ENCODE measurements around the gene ATP5PB.

ATP5PB gene

DNA sequence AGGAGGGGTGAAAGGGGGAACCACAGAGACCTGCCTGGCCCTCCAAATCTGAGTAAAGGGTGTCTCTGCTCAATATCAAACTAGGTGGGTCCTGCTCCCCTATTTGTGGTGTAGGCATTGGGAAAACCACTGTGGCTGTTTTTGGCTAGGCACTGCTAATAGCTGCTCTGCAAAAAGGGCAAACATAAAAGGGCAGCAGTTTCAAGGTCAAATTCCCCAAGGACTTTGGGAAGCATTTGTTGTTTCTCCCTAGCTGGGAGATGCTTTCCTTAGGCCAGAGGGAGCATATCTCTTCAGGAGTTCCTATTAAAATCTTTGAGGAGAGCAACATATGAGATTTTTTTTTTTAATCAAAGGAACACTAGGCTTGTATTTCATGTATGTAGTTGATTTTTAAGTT is 26.9 kb downstream of the ATP5PB start:
- no peak for FAIRE-seq

DNA sequence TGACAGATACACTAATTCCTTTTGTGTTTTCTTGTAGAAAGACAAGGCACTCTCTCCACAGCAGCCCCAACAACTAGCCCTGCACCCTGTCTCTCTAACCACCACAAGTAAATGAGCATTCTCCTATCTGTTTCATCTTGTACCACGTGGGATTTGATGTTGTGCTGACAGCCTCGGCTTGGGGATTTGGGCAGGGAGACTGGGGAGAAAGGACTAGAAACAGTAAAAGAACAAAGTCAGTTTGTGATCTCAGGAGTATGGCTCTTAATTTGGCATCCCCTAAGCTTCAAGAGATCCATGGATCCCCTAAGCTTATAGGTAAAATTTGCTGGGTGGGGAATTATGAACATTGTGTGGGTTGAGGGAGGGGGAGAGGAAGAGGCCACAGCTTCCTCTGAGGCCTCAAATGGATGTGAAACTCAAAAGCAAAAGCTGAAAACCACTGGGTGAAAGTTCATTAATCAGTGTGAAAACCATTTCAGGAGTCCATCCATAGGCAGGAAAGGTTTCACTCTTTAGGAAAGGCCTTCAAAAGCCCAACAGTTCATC is 27.6 kb downstream of the ATP5PB start:
- FAIRE-seq = no peak

DNA sequence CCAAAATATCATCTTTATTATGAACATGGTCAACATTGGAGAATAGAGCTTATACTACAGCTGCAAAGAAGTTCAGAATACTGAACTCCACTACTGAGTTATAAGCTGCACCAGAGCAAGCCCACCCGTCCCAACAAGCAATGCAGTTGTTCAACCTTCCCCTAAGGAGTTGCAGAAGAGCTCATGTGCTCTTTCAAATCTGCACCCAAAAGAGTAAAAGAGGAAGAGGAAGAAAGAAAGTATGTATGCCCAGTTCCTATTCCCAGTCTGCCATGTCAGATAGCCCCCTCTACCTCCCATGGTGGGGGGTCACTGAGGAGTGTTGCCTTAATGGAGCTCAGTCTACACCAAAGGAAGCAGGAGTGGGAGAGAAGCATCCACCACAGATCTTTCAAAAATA is 31.4 kb downstream of the ATP5PB start:
- no peak for FAIRE-seq

DNA sequence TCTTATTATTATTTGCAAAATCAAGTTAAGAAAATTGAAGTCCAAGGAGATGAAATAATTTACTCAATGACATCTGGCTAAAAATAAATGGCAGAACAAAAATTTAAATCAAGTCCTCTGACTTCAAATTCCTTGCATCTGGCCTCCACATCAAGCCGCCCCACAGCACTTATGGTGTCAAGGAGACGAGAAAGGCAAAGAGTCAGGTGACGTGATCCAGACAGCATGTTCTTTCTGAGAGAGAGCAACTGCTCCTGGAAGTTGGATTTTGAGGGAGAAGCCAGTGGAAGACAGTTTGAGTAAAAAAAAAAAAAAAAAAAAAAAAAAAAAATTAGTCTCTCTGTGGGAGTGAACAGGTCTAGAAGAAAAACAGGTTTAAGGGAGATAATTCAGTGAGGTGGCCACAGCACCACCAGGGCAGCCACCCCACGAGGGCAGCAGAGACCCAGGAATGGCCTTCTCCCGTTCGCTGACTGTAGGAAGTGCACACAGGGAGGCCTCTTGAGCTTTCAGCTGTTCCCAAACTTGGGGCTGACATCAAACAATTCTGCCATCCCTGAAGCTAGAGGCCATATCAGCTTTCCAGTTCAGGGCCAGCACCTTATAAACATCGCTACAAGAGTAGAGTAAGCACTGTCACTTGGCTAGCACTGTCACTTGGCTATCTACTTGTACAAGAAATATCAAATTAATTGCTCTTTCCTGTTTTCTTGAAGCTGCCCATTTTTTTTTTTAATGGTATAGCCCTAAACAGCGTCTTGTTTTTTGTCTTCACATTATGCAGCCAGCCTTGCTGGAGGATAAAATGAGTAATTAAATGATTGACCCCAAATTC is 32.3 kb downstream of the ATP5PB start:
- FAIRE-seq = no peak

DNA sequence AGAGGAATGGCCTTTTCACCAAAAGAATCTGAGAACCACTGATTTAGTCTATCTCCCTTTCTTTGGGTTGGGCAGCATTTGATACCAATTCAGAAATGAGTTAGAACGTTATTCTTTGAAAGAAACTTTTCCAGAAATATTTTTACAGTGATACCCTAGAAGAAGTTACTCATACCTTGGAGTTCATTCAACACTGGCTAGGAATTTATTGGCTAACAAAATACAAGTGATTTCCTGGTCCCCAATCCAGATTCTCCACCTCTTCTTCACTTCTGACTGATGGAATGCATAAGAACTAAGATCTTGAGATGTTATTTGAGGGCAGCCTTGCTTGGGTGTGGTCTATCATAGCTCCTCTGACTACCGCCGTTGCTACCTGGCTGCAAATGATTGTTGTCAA is 33.9 kb downstream of the ATP5PB start:
- no peak for FAIRE-seq

DNA sequence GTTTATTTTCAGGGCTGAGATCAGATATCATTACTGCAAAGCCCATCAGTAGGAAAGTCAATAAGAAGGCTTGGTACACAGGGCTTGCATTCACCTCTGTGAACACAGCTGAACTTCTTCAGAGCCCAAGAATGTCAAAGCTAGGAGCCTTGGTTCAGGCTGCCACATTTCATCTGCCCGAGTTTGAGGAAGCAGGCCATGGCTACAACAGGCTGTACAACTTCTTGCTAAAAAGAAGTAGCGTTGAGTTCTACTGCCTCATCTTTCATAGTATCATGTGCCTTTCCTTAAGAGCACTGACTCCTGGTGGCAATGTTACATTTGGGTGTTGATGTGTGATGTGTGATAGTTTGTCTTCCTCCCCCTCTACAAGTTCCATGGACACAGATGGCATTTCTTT is 34.6 kb downstream of the ATP5PB start:
- no peak for FAIRE-seq

DNA sequence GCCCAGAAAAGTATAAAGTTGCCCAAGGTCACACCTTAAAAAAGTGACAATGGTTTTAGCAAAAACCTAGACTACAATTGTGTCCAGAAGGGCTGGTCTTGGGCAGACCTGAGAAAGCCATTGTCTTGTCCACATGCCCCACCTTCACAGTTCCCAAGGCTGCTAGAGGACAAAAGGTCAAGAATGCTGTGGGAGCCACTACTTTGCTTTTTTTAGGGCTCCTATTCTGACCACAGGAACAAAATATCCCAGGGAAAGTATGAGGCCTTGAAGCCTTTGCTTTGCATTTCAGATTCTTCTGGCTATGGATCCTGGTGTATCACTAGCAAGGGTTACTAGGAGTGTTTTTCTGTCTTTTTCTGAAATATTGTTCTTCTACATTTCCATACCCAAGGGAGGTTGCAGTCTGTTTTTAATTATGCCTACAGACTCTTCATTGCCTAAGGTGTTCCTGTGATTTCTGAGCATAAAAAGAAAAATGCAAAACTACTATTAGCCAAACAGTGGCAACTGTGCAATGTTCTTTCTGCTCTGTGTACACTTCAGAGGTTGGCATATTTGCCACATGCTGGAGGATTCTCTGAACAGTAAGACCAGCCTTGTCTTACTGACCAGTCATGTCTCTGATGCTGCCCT is 35.2 kb downstream of the ATP5PB start:
- FAIRE-seq = no peak

DNA sequence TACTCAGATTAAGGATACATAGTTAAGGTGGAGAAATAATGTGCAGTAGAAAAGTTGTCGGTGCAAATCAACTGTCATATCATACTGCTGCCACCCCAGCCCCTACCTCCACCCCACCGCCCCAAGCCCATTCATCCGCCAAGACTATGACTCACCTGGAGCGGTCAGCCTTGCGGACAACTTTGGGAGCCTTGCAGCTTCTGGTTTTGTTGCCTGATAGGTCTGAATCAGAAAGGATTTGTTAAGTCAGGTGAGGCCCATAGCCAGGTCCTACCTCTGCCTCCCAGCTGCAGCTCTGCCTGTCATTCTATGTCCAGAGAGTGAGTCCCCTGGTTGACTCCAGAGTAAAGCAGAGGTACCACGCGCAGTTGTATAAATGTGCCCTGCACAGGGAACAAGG is 37.2 kb downstream of the ATP5PB start:
- no peak for FAIRE-seq

DNA sequence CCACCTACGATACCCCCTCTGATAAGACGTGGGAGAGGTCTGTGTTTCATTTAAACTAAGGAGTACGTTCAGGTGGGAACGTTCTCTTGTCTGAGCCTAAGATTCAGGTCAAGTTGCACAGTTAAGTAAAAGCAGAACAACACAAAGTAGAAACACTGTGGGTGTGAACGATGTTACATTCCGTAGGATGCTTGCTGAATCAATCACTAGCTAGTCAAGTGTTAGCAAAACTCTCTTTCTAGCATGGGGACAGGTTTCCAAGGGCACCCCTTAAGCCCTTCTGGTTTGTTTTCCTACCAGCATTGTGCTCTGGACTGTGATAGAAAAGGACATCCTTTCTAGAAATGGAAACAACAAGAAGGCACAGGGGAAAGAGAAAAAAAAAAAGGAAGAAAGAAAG is 37.9 kb downstream of the ATP5PB start:
- no peak for FAIRE-seq

DNA sequence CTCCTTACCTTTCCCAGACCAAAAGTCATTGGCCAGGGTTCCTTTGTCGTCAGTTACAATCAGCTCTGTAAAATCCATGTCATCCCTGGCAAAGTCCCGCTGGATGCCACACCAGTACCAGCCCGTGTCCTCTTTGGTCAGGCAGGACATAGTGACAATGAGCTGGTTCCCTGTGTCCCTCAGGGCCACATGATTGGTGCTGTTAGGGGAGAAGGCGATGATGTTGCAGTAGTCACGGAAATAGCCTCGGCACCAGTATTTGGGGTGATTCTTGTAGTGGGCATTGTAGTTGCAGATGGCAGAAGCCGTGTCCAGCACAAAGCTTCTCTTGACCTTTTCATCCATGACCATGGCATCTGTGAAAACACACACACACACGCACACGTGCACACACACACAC is 39.4 kb downstream of the ATP5PB start:
- FAIRE-seq = no peak

DNA sequence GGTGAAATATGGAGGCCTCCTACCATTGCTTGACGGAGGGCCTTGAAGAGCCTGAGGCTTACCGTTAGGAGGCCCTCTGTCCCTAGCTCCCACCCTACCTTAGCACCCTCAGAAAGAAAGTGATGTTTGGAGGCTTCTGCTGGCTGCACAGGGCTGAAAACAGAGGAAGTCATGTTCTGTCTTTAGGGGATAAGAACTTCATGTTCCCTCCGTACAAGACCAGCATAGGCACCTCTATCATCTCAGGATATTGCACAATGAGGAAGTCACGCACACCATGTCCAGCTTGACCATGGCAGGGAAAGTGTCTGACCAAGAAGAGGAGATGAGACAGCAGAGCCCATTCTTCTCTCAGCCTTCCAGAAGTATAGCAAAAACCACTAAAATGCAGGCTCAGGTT is 40.3 kb downstream of the ATP5PB start:
- FAIRE-seq = no peak

DNA sequence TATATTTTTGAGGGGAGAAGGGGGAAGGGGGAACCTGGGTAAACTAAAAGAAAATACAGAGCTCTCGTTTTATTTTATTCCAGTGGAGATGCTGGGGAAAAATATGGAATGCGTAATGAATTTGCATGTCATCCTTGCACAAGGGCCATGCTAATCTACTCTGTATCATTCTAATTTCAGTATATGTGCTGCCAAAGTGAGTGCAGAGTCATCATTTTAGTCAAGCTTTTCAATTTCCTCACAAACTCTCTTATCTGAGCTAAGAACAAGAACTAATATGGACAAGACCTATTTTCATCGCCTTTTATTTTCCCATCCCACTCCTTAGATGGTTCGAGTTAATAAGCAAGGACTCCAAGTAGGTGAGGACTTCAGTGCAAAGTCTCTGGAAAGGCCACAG is 41.0 kb downstream of the ATP5PB start:
- no peak for FAIRE-seq

DNA sequence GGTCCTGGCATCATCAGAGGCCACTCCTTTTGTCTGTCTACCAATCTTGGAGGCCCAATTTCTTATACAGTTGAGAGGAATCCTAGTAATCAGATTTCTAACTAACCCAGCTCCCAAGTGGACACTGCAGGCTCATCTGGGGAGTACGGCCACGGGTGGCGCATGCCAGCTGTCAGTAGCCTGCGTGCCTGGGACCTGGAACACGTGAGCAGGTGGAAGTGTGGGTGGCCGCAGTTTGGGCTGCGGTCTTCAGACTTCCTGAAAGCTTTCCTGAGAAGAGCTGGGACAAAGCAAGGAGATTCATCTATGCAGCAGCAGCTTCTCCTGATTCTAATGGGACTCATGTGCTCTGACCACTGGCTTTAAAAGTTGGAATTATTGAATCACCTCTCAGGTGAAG is 41.8 kb downstream of the ATP5PB start:
- no peak for FAIRE-seq

DNA sequence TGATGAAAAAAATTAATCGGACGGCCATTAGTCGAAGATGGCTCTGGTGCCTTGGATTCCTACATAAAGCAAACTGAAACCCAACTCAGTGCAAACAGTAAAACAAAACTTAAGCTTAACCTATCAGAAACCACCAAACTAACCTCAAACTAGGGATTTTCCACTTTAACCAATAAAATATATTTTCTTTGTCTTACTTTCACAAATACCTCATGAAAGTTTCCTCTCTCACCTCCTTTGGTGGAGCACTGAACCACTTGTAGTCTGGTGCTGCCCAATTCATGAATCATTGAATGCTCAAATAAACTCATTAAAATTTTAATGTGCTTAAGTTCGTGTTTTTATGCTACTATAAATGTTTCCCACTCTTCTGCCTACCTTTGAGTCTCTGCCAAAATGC is 47.1 kb downstream of the ATP5PB start:
- no peak for FAIRE-seq

DNA sequence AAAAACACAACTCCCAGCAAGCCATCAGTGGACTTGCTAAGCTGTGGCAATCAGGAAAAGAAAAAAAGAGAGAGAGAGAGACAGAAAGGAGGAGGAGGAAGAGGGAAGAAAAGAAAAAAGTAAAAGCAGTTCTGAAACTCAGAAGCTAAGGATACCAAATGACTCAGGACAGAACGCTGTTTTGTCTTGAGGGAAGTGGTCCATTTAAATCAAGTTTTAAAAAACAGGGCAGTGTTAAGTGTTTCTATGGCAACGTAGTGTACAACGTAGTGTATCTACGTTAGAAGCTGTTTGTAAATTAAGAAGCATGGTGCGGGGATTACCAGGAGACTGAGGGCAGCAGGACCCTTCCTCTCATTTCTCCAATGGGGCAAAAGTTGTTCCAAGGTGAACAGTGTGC is 48.3 kb downstream of the ATP5PB start:
- FAIRE-seq = no peak

DNA sequence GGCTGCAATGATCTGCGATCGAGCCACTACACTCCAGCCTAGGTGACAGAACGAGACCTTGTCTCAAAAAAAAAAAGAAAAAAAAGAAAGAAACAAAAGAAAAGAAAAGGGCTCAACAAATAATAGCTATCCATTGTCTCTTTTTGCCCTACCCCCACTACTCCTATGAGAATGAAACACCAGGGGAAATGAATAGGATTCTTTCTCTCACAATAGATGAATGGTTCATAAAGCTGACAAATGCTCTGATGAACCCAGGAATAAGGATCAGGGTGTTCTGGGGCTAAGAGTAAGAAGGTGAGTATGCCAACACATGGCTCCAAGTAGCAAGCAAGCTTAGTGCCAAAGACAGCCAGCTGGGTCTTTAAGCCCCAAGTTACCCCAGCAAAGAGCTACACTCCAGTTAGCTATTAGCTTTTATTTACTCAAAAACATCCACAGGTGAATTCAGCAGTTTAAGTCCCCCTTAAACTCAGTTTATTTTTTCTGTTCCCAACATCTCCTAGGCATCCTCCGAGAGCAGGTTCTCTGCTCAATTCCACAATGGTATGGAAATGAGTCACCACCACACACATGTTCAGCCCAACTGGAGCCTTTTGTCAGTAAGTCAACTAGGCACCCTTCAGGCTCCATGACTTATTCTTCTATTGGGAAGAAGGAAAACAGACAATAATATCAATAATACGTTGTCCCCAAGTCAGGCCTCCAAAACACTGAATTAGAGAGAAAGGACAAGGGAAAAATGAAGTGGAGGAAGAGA is 49.9 kb downstream of the ATP5PB start:
- no peak for FAIRE-seq

DNA sequence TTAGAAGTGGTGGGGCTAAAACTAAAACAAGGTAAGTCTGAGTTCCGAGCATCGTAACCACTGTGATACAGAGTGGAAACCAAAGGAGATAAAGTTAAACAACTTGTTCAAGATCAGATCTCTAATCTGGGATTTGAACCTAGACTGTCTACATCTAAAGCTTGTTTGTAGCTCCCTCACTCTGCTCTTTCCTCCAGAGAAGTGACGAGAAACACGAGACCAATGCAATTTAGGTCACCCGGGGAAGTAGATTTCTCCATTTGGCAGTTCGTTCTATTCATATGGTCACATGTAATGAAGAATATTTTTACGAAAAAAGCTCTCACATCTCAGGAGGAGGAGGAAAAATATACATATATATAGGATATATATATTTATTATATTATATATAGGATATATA is 52.4 kb downstream of the ATP5PB start:
- FAIRE-seq = no peak

DNA sequence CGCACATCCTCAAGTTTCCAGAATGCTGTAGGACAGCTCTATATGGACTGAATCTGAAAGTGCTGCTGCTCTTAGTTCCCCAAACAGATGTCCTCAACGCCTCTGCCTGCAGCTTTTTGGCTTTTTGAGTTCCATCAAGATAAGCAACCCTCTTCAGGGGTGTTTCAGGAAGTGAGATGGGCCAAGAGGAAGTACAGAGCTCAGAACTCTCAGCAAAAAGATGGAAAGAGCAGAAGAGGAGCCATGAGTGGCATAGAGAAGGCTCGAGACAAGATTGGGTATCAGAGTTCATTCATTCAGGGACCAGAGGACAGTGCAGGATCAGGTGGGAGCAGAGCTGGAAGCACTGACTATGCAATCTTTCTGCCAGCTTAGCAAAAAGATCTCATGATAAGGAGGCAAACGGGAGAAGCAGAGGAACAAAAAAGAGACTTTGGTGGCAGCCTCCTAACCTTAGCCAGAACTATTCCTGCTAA is 54.4 kb downstream of the ATP5PB start, which contains the start of the genes ADORA3 and TMIGD3:
Gene ADORA3, minus strand, starts transcription at position 49 of the 476 bp plus-strand sequence. CDS start 279 bp downstream, outside the sequence.
Gene TMIGD3, minus strand, starts transcription at position 49 of the 476 bp plus-strand sequence. CDS start 279 bp downstream, outside the sequence.
- no peak for FAIRE-seq

DNA sequence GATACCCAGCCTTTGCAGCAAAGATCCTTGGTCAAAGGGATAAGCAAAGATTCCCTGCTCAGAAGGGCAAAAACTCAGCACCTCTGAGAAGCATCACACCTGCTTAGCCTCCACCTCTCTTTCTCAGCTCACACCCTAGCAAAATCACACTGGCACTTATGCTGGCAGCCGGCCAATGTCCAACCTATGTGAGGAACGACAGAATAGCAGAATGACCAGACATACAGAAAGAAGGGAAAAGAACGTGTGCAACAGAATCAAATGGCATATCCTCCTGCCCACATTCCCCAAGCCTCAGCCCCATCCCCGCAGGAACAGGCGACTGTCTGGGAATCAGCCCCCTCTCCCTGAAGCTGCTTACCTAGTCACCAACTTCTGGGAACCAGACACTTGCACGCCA is 54.8 kb downstream of the ATP5PB start:
- FAIRE-seq = no peak

DNA sequence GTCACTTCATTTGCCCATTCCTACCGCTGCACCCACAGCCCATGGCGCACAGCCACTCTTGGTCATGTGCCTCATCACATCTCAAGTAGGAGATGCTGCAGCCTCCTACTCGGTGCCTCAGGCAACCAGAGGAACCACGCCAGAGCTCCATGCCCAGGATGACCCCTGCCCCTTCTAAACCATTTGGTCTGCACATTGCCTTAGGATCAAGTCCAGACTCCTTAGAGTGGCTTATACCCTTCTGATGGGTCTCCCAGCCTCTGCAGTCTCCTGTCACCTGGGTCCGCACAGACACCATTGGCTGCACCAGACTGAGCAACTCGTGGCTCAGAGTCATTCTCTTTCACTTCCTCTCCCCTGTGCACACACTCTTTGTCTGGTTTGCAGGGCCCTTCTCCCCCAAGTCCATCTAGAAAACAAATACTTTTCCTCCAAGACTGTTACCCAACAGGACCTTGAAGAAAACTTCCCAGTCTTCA is 56.4 kb downstream of the ATP5PB start:
- no peak for FAIRE-seq

DNA sequence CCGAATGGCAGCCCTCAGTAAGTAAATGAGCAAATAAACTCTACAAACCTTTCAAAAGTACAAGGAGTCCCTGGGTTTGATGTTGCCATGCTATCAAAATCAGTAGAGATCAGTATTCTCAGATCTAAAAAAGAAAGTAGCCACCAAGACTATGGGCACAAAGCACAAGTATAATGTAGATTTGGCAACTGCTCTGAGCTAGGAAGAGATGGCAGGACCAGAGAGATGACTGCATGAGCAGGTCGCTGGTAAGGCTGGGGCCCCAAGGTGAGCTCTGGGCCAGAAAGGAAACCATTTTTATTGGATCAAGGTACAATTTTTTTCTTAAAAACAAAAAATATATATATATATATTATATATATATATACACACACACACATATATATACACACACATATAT is 57.3 kb downstream of the ATP5PB start:
- no peak for FAIRE-seq

DNA sequence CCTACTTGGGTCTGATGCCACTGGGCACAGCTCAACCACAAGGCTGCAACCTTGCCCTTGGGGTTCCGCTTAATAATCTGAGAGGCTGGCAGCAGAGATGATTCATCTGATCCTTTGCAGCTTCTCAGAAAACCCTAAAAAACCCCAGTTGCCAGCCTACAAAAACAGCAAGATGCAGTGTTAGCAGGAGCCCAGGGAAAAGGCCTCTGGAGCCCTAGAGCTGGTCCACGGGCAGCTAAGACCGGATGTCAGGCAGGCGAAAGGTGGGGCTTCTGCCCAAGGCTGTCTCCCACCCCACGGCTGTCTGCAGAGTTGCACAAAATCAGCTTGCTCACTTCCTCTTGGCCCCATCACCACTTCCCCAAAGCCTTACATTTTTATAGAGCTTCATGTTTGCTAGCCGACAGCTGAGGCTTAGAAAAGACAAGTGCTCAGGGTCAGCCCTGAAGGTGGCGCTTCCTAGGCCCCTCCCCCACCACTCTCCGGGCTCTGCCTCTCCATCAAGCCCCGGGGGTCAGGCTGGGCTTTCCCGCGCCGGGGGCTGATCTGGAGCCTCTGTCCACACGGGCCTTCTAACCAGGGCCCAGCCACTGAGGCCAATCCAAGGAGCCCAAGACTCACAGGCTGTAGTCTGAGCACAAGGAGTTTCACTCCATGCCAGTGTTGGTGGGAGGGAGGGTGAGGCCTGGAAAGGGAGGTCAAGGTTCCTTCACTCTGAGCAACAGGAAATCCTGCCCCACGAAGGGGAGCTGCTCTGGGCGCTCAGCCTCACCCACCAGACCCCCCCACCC is 58.3 kb downstream of the ATP5PB start:
- no peak for FAIRE-seq

Data from TTC549 (cell line).